Hepatocyte (in vitro differentiated cells): ENCODE results near the gene KCNMA1.

Experiments
- EZH2 ChIP-seq: fragments of 200-600 bp; sonication (generic); IDR thresholded peaks from 2 replicates; pipeline ENCODE4 v1.6.1; 2016; ENCODE audit warnings: antibody characterized with exemption, mild to moderate bottlenecking, borderline replicate concordance
- TF ChIP-seq, protein P1 (sequence below): fragments of 200-600 bp; sonication (generic); IDR thresholded peaks from 2 replicates; pipeline ENCODE4 v1.5.1; 2016; ENCODE audit warnings: antibody characterized with exemption, mild to moderate bottlenecking; ENCODE audit not compliant: poor library complexity

DNA sequence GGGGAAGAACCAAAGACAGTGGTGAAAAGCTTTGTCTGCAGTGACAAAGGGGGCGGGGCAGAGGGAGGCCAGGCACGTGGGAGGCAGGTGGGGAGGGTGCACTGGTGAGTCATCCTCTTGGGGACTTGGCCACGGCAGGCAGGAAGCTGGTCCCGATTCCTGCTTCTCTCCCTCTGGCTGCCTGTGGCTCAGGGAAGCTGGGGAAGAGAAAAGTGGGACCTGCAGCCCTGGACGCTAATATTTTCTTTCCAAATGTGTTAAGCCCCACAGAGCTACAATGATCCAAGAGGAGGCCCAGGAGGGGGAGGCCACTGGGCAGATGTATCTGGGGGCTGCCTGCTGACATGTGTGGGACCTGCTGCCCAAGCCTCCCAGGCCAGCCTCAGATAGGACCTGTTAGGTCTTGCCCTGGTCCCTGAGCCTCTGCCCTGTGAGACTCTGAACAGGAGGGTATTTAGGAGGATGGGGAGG lies 231.8 kb downstream of the KCNMA1 start:
- TF ChIP-seq, protein P1, sequence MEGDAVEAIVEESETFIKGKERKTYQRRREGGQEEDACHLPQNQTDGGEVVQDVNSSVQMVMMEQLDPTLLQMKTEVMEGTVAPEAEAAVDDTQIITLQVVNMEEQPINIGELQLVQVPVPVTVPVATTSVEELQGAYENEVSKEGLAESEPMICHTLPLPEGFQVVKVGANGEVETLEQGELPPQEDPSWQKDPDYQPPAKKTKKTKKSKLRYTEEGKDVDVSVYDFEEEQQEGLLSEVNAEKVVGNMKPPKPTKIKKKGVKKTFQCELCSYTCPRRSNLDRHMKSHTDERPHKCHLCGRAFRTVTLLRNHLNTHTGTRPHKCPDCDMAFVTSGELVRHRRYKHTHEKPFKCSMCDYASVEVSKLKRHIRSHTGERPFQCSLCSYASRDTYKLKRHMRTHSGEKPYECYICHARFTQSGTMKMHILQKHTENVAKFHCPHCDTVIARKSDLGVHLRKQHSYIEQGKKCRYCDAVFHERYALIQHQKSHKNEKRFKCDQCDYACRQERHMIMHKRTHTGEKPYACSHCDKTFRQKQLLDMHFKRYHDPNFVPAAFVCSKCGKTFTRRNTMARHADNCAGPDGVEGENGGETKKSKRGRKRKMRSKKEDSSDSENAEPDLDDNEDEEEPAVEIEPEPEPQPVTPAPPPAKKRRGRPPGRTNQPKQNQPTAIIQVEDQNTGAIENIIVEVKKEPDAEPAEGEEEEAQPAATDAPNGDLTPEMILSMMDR: no peak
- TF ChIP-seq EZH2: no peak
